GM18868 (cell line): ENCODE results near the gene HOXD3.

Experiments used
- ATAC-seq: cut with Tn5 transposase; IDR thresholded peaks from one replicate; pipeline ENCODE4 v1.9.1; 2021; ENCODE audit warnings: mild to moderate bottlenecking, moderate library complexity; ENCODE audit not compliant: unreplicated experiment

The HOXD3 gene

DNA sequence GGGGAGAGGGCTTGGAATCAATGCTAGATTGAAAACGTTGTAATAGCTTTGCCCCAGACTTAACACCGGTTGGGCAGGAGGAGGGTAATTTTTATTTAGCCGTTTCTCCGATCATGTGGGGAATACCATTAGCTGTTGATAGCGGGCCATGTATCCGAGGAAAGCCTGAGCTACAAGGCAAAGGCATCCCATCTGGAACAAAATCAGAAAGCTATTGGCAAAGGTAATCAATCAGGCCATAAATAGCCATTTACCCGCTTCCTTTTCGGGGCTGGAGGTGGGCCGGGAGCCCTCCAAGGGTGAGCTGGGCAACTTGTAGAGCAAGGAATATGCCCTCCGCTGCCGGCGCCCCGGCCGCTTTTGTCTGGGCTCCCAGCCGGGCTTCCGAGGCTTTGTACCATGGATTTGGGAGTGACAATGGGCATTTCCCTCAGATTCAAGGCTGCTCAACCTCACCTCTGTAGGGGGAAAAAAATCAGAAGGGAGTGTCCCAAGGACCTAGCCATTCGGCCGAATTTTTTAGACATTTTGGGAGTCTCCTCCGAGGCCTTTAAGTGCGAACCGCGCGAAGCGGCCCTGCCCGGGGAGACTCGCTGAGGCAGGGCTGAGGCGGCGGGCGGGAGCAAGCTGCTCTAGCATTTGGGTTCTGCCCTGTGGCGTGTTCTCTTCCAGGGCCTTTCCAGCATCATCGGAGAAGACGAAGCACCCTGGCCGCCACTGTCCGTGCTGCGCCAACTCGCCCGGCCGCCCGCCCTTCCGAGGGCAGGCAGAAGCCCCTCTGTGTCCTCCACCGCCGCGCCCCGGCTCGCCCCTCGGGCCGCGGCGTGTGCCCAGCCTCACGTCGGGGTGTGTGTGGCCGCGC, 35.7 kb upstream of the HOXD3 start:
- no peak for ATAC-seq

DNA sequence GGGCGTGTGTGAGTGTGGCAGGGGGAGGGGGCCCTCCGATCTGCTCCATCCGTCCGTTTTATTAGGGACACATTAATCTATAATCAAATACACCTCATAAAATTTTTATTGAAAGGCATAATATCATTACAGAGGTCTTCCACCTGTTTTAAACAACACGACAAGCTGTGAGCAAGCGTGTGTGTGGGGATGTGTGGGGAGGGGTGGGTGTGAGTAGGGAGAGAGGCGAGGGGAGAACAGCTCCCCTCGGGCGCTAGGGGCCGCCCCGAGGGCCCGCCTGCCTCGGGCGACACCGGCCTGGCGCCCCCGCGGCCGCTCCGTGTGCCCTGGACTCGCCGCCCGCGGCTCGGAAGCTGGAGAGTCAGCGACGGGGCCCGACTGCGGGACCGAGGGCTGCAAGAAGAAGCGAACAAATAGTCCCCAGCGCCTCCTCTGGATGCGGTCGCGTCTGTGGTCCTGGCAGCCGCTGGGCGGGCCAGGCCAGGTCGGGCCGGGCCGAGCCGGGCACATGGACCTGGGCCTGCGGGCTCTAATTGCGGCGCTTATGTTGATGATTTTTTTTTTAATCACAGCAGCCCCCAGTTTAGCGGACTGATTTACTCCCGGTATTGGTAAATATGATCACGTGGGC, 34.9 kb upstream of the HOXD3 start:
- ATAC-seq = no peak

DNA sequence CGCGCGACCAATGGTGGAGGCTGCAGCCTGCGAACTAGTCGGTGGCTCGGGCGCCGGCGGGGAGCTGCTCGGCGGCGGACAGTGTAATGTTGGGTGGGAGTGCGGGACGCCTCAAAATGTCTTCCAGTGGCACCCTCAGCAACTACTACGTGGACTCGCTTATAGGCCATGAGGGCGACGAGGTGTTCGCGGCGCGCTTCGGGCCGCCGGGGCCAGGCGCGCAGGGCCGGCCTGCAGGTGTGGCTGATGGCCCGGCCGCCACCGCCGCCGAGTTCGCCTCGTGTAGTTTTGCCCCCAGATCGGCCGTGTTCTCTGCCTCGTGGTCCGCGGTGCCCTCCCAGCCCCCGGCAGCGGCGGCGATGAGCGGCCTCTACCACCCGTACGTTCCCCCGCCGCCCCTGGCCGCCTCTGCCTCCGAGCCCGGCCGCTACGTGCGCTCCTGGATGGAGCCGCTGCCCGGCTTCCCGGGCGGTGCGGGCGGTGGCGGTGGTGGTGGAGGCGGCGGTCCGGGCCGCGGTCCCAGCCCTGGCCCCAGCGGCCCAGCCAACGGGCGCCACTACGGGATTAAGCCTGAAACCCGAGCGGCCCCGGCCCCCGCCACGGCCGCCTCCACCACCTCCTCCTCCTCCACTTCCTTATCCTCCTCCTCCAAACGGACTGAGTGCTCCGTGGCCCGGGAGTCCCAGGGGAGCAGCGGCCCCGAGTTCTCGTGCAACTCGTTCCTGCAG, 34.3 kb upstream of the HOXD3 start, which contains the start of gene HOXD9:
Gene HOXD9, plus strand, starts transcription at position 37 of the 728 bp plus-strand sequence. Its CDS starts 50 bp downstream, at position 87.
- ATAC-seq = no peak

DNA sequence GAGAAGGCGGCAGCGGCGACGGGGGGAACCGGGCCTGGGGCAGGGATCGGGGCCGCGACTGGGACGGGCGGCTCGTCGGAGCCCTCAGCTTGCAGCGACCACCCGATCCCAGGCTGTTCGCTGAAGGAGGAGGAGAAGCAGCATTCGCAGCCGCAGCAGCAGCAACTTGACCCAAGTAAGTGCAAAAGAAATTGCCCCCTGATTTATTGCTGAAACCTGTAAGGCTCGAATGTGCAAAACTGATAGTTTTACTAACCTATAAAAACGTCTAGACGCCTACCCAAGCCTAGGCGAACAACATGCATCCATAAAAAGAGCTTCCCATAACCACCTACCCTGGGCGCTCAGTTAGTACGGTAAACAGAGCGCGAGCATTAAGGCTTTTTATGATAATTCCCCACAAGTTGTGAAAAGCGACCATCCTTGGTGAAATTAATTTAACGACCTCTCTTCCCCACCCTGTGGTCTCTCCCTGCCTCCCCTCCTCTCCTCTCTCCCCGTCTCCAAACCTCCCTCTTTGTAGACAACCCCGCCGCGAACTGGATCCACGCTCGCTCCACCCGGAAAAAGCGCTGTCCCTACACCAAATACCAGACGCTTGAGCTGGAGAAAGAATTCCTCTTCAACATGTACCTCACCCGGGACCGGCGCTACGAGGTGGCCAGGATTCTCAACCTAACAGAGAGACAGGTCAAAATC, 33.5 kb upstream of the HOXD3 start:
- ATAC-seq = no peak

DNA sequence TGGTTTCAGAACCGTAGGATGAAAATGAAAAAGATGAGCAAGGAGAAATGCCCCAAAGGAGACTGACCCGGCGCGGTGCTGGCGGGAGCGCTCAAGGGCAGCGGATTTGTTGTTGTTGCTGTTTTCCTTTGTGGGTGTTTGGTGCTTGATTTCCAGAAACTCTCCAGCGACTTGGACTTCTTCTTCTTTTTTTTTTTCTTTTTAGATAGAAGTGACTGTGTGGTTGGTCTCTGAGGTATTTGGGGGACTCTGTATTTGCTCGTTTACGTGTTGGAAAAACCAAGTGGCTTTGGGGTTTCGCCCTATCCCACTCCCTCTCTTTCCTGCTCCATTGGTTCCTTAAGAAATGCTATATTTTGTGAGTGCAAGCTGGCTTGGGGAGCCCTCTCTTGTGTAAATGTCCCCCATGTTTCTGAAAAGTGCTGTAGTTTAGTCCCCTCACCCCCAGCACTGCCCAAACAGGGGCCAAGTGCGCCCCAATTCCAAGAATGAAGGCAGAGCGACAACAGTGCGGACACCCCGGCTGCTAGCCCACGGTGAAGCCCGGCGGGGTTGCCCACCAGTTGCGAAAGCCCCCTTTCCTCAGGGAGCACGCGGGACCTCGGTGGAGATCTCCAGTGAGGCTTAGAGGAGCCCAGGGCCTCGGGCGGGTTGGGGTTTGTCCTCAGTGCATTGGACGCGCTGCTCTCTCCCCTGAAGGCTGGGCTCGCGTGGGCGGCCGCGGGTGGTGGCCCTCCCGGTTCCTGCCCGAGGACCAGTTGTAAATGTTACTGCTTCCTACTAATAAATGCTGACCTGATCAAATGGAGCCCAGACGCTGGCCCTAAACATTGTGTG, 32.8 kb upstream of the HOXD3 start:
- no peak for ATAC-seq

DNA sequence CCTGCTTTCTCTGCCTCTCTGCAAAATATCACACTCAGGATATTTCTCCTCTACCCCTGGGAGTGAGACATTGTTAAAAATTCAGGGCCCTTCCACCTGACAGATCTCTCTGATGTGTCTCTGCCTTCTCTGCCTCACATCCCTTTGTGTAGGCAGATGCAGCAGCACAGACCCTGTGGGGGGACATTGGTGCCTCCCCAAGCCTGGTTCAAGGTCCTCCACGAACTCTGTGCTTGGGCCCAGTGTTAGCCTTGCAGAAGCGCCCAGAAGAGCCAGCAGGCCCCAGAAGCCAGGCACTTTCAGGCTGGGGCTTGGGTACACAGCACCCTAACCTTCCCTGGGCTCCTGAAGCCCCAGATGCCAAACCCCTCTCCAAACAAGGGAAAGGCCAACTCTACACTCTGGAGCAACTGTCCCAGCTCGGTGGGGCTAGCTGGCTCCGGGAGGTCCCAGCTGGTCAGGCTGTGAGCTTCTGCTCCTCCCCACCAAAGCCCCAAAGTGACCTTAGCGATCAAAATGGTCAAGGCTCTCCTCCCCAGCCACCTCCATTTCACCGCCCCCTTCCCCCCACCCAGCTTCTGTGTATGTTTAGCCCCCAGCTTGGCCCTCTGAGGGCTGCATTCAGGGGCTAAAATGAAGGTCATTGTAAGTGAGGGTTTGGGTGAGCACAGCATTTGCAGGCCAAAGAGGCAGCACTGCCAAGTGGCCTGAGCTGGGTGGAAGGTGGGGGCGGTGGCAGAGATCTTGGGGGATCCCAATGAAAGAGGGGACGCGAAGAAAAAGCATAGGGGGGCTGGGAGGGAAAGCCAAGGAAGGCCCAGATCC, 31.9 kb upstream of the HOXD3 start:
- no peak for ATAC-seq

DNA sequence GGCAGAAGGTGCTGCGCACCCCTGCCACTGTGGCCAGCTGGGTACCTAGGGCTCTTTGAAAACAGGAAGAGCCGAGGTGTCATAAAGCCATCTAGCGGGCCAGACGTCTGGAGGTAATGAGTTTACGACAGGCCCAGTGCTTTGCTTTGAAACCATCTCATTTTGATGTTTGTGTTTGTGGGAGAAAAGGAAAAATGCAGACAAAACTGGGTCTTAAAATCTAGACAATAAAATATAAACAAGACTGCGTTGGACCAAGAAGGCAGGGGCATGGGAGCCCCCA, 31.4 kb upstream of the HOXD3 start:
- no peak for ATAC-seq

- ATAC-seq = no peak
These were observed 30.0 kb upstream of the HOXD3 start for GRCh38 chr2:176126929-176127773.

- ATAC-seq = no peak
These were observed 29.4 kb upstream of the HOXD3 start for GRCh38 chr2:176127774-176128072.

GRCh38 chr2:176128172-176128981, 28.7 kb upstream of the HOXD3 start:
- no peak for ATAC-seq

GRCh38 chr2:176128982-176129796, 27.9 kb upstream of the HOXD3 start, which contains the start of gene HOXD8:
Gene HOXD8, plus strand, starts transcription at chr2:176129705. Its CDS starts 662 bp downstream, at chr2:176130367.
- no peak for ATAC-seq

GRCh38 chr2:176129813-176130146, 27.3 kb upstream of the HOXD3 start:
- ATAC-seq = no peak

- ATAC-seq = no peak
These were observed 26.8 kb upstream of the HOXD3 start for GRCh38 chr2:176130147-176130956.

DNA sequence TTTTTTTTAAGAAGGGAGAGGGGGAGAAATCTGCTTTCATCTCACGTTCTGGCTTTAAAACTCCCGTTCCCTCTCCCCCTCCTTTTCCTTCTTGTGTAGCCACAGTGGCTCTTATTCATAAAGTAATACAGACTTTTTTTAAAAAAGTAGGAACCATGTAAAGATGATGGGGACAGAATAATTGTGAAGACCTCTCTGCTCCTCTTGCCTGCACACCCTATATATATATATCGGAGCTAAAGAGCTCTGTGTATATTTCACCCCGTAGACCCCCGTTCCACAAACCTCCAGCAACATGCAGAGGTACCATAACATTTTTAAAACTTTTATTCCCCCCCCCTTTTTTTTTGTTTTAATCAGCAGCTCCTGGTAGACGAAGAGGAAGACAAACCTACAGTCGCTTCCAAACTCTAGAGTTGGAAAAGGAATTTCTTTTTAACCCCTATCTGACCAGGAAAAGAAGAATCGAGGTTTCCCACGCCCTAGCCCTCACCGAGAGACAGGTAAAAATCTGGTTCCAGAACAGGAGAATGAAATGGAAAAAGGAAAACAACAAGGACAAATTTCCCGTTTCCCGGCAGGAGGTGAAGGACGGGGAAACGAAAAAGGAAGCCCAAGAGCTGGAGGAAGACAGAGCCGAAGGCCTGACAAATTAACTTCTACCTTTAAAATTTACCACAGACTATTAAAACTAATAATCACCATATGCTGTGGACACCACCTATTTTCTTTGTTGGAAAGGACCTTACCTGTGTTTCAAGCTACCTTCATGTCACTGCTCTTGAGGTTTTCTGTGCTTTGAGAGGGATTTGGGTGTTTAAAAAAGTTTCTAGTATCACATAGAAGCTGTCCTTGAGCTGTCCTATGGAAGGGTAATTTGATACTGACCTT, 25.9 kb upstream of the HOXD3 start:
- ATAC-seq = no peak

DNA sequence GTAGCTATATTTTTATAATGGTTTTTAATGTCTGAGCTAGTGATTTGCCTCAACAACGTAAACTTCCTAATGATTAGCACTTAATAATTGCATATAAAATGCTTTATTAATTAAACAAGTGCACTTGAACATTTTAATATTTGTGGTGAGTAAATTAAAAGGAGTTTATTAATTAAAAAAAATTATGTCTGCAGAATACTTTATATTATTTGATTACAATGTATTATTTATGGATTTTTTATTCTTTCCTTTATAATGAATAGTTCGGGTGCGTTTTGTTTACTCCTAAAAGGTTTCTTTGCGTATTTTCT, 25.3 kb upstream of the HOXD3 start:
- no peak for ATAC-seq
